SK-N-SH (cell line): ENCODE data around the gene AEBP1. TPM values are rescaled to one million over a fixed set of nuclear protein-coding genes. Genes with fewer than 3 reads are reported as not detected.

Source experiments
- CTCF ChIA-PET: fragments of 300-600, 350-600 bp; formaldehyde crosslinking; extraction: SDS; loops from one replicate; lab custom pipeline; 2021; lab: Yijun Ruan, JAX
- POLR2A ChIA-PET: fragments of 350-600 bp; sonication (Branson Sonifier 250); formaldehyde crosslinking; extraction: SDS; loops from one replicate; lab custom pipeline; 2020; ENCODE audit warnings: antibody characterized with exemption, inconsistent platforms; lab: Yijun Ruan, JAX
- DNase-seq: peaks from one replicate; pipeline ENCODE4 v3.0.0; 2012
- H2AFZ ChIP-seq: fragments of 200-600 bp; sonication (generic); 2 replicates; pipeline ENCODE4 v1.8.1; 2016; ENCODE audit warnings: antibody characterized with exemption, mild to moderate bottlenecking, low read depth
- H3F3A ChIP-seq: fragments of 200-600 bp; sonication (generic); replicated peaks from 2 replicates; pipeline ENCODE3; 2016; ENCODE audit warnings: antibody characterized with exemption, mild to moderate bottlenecking; ENCODE audit not compliant: insufficient read depth
- H3K27ac ChIP-seq, 2 experiments: fragments of 200-500 bp in 1 of 2; fragments of 200-600 bp in 1 of 2; sonication (Bioruptor generic) in 1 of 2; sonication (generic), shearing (Covaris generic) in 1 of 2; 2 replicates each; pipeline versions ENCODE4 v1.5.1 to v1.6.1; 2014 to 2016; ENCODE audit warnings: low read depth in 2 of 2, inconsistent platforms in 1 of 2, low read length in 1 of 2, mild to moderate bottlenecking in 1 of 2, mixed read lengths in 1 of 2
- H3K27me3 ChIP-seq: fragments of 200-600 bp; sonication (generic), shearing (Covaris generic); 2 replicates; pipeline ENCODE4 v1.6.1; 2016; ENCODE audit warnings: mixed run types; ENCODE audit not compliant: insufficient read depth
- H3K36me3 ChIP-seq, 2 experiments: fragments of 200-500 bp in 1 of 2; fragments of 200-600 bp in 1 of 2; sonication (Bioruptor generic) in 1 of 2; sonication (generic) in 1 of 2; replicated peaks in 1 of 2; 2 replicates each; pipeline versions ENCODE3 to v1.5.1; 2014 to 2016; ENCODE audit warnings: low read length in 1 of 2, mild to moderate bottlenecking in 1 of 2; ENCODE audit not compliant: insufficient read depth in 2 of 2, control insufficient read depth in 1 of 2
- H3K4me1 ChIP-seq, 2 experiments: fragments of 200-500 bp in 1 of 2; fragments of 200-600 bp in 1 of 2; sonication (Bioruptor generic) in 1 of 2; sonication (generic), shearing (Covaris generic) in 1 of 2; 2 replicates each; pipeline versions ENCODE4 v1.5.1 to v1.6.1; 2014 to 2016; ENCODE audit warnings: low read depth in 1 of 2, low read length in 1 of 2, mixed run types in 1 of 2; ENCODE audit not compliant: insufficient read depth in 2 of 2, control insufficient read depth in 1 of 2
- H3K4me2 ChIP-seq: fragments of 200-600 bp; sonication (generic), shearing (Covaris generic); 2 replicates; pipeline ENCODE4 v1.6.1; 2017; ENCODE audit warnings: mixed run types
- H3K4me3 ChIP-seq, 2 experiments: fragments of 200-500 bp in 1 of 2; fragments of 200-600 bp in 1 of 2; sonication (Bioruptor generic) in 1 of 2; sonication (generic), shearing (Covaris generic) in 1 of 2; 2 replicates each; pipeline versions ENCODE4 v1.5.1 to v1.8.1; 2014 to 2016; ENCODE audit warnings: low read depth in 2 of 2, inconsistent platforms in 1 of 2, low read length in 1 of 2, mild to moderate bottlenecking in 1 of 2, mixed read lengths in 1 of 2, moderate library complexity in 1 of 2
- H3K79me2 ChIP-seq: fragments of 200-600 bp; sonication (generic); 2 replicates; pipeline ENCODE4 v1.8.1; 2017; ENCODE audit warnings: mild to moderate bottlenecking; ENCODE audit not compliant: insufficient read depth
- H3K9ac ChIP-seq: fragments of 200-600 bp; sonication (generic); 2 replicates; pipeline ENCODE4 v1.6.1; 2017; ENCODE audit warnings: mixed run types
- H3K9me2 ChIP-seq: fragments of 200-600 bp; sonication (generic); 2 replicates; pipeline ENCODE4 v1.6.1; 2017; ENCODE audit warnings: mixed run types
- H3K9me3 ChIP-seq: fragments of 200-600 bp; sonication (generic); 2 replicates; pipeline ENCODE4 v1.6.1; 2017; ENCODE audit warnings: mixed run types, mild to moderate bottlenecking, moderate library complexity
- H4K20me1 ChIP-seq: fragments of 200-600 bp; sonication (generic); 2 replicates; pipeline ENCODE4 v1.6.1; 2017; ENCODE audit warnings: mild to moderate bottlenecking, mixed run types; ENCODE audit not compliant: insufficient read depth
- ELF1 ChIP-seq: IDR thresholded peaks from 2 replicates; pipeline ENCODE4 v1.4.0; 2012
- FOSL2 ChIP-seq: IDR thresholded peaks from 2 replicates; pipeline ENCODE4 v1.4.0; 2012; ENCODE audit warnings: low read depth, mild to moderate bottlenecking, moderate library complexity, borderline replicate concordance
- FOXM1 ChIP-seq: IDR thresholded peaks from 2 replicates; pipeline ENCODE4 v1.4.0; 2012; ENCODE audit warnings: low read depth, mild to moderate bottlenecking
- JUND ChIP-seq: IDR thresholded peaks from 2 replicates; pipeline ENCODE4 v1.4.0; 2012
- NFIC ChIP-seq: IDR thresholded peaks from 2 replicates; pipeline ENCODE4 v1.4.0; 2012; ENCODE audit warnings: borderline replicate concordance
- RAD21 ChIP-seq: IDR thresholded peaks from 2 replicates; pipeline ENCODE4 v1.6.1; 2012; ENCODE audit warnings: mild to moderate bottlenecking, low read length
- RXRA ChIP-seq: IDR thresholded peaks from 2 replicates; pipeline ENCODE4 v1.4.0; 2012; ENCODE audit warnings: low read depth, mild to moderate bottlenecking, borderline replicate concordance
- SMC3 ChIP-seq: IDR thresholded peaks from 2 replicates; pipeline ENCODE4 v1.6.1; 2012; ENCODE audit warnings: low read depth, low read length, improper control_type of control experiment
- TCF12 ChIP-seq: IDR thresholded peaks from 2 replicates; pipeline ENCODE4 v1.4.0; 2012
- YY1 ChIP-seq: IDR thresholded peaks from 2 replicates; pipeline ENCODE4 v1.4.0; 2012; ENCODE audit warnings: low read depth, mild to moderate bottlenecking
- WGBS: methylation state at CpG from one replicate; pipeline ENCODE4 v1.1.6; 2017; ENCODE audit warnings: low lambda C conversion rate; 5-methylcytosine and 5-hydroxymethylcytosine counted together
- polyA plus RNA-seq, 3 experiments: library from polyadenylated mRNA; depleted of rRNA; stranded (reverse); fragments of >200 nt; gene quantifications; 2 replicates each; pipeline ENCODE4 v1.2.3, GENCODE V29; 2012
- TF ChIP-seq, protein P1 (sequence below): fragments of 150-350 bp; IDR thresholded peaks from 2 replicates; pipeline ENCODE4 v1.6.1; 2016; ENCODE audit warnings: mild to moderate bottlenecking, low read depth, low read length
- TF ChIP-seq, protein P2 (sequence below): IDR thresholded peaks from 2 replicates; pipeline ENCODE4 v1.4.0; 2012; ENCODE audit warnings: low read depth, borderline replicate concordance
- TF ChIP-seq, protein P3 (sequence below): fragments of 150-350 bp; IDR thresholded peaks from 2 replicates; pipeline ENCODE4 v1.6.1; 2017; ENCODE audit warnings: antibody characterized with exemption, low read length, low read depth, borderline replicate concordance

Gene AEBP1
- polyA plus RNA-seq, 1 of the 3 experiments (the other 2 are of a cell fraction): 105 TPM

DNA sequence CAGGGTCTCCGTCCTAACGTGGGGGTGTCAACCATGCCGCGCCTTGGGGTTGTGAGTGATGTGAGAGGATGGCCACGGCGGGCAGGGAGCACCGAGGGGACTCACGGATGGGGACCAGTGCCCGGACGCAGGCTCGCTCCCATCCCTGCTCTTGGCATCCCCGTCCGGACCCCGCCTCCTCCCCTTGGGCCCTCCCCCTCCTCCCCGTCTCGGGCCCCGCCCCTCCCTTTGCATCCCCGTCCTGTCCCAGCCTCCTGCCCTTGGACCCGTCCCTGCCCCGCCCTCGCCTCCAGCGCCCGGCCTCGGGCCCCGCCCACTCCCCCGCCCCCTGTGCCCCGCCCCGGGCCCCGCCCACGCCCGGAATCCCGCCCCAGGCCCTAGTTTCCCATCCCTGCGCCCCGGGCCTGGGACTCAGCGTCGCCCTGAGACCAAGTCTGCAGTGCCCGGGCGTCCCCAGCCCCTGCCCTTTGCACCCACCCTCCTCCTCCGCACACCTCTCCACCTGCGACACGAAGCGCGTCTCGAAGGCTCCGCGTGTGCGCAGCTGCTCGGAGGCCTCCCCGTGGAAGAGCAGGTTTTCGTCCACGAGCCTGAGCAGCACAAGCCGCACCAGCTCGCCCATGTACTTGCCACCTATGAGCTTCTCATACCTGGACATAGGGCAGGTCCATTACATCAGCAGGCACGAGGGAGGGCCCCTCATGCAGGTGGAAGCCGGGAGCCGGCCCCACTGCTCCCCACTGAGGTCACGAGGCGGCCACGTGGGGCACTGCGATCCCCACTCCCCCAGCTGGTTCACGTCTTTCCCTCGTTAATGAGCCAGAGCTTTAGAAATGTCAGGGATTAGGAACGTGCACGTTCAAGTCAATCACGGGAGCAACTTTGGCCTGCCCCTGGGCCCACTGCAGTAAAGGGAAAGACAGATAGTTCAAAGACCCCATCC, 42.1 kb downstream of the AEBP1 start:
- H3K9me3 ChIP-seq: no peaks in the 10 kb centered on the region
- no peak for TF ChIP-seq TCF12
- no peak for TF ChIP-seq FOXM1
- no peak for TF ChIP-seq FOSL2
- TF ChIP-seq ELF1: no peak
- TF ChIP-seq SMC3: no peak
- TF ChIP-seq, protein P1, sequence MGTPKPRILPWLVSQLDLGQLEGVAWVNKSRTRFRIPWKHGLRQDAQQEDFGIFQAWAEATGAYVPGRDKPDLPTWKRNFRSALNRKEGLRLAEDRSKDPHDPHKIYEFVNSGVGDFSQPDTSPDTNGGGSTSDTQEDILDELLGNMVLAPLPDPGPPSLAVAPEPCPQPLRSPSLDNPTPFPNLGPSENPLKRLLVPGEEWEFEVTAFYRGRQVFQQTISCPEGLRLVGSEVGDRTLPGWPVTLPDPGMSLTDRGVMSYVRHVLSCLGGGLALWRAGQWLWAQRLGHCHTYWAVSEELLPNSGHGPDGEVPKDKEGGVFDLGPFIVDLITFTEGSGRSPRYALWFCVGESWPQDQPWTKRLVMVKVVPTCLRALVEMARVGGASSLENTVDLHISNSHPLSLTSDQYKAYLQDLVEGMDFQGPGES: no peak
- TF ChIP-seq RAD21: no peak
- TF ChIP-seq JUND: no peak
- no peak for TF ChIP-seq YY1
- no peak for TF ChIP-seq NFIC
- TF ChIP-seq, protein P2, sequence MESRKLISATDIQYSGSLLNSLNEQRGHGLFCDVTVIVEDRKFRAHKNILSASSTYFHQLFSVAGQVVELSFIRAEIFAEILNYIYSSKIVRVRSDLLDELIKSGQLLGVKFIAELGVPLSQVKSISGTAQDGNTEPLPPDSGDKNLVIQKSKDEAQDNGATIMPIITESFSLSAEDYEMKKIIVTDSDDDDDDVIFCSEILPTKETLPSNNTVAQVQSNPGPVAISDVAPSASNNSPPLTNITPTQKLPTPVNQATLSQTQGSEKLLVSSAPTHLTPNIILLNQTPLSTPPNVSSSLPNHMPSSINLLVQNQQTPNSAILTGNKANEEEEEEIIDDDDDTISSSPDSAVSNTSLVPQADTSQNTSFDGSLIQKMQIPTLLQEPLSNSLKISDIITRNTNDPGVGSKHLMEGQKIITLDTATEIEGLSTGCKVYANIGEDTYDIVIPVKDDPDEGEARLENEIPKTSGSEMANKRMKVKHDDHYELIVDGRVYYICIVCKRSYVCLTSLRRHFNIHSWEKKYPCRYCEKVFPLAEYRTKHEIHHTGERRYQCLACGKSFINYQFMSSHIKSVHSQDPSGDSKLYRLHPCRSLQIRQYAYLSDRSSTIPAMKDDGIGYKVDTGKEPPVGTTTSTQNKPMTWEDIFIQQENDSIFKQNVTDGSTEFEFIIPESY: no peak
- TF ChIP-seq, protein P3, sequence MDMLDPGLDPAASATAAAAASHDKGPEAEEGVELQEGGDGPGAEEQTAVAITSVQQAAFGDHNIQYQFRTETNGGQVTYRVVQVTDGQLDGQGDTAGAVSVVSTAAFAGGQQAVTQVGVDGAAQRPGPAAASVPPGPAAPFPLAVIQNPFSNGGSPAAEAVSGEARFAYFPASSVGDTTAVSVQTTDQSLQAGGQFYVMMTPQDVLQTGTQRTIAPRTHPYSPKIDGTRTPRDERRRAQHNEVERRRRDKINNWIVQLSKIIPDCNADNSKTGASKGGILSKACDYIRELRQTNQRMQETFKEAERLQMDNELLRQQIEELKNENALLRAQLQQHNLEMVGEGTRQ: no peak
- TF ChIP-seq RXRA: no peak
- 59% methylated on average over 58 of the region's 65 CpGs for WGBS
- H3K36me3 ChIP-seq: no peaks in the 10 kb centered on the region
- peaks cover 0 to 18% of the 10 kb centered on the region in 2 experiments; a peak in 1 of 4 replicates for H3K4me1 ChIP-seq
- no peaks in the 10 kb centered on the region for H3K27me3 ChIP-seq
- no peak overlapping the region; the same call in 1 of the 2 replicates for H3K9ac ChIP-seq
- H3K79me2 ChIP-seq: no peaks in the 10 kb centered on the region
- peak; percentile 99 for DNase-seq
- H4K20me1 ChIP-seq: no peaks in the 10 kb centered on the region
- no peaks in the 10 kb centered on the region for H3K9me2 ChIP-seq
- CTCF ChIA-PET: interaction anchor here (1.2 to 3.2 kb wide), 4 partner anchors 15 to 74 kb away, joined by 4 to 15 read pairs (median 7); no protein-coding TSS in a partner anchor
- peak overlapping the region; percentile 81; the same call in 1 of the 2 replicates for H2AFZ ChIP-seq
- POLR2A ChIA-PET: interaction anchor here (0.5 to 1.6 kb wide), 2 partner anchors 22 to 526 kb away, joined by 4 read pairs; partner anchors contain the start of gene POLD2
- peaks cover 8% of the 10 kb centered on the region for H3F3A ChIP-seq
- peak overlapping the region; percentile 51 to 59 for H3K4me3 ChIP-seq
- peak overlapping the region; percentile 80 for H3K4me2 ChIP-seq
- H3K27ac ChIP-seq: no peak overlapping the region
